BJ (cell line): Measurements from ENCODE around the gene B4GALT2. TPM values are rescaled to one million over a fixed set of nuclear protein-coding genes. Genes with fewer than 3 reads are reported as not detected.

Source experiments
- CTCF ChIA-PET: fragments of 350-600 bp; formaldehyde crosslinking; extraction: SDS; loops from one replicate; lab custom pipeline; 2021; ENCODE audit warnings: antibody characterized with exemption, inconsistent platforms; lab: Yijun Ruan, JAX
- POLR2A ChIA-PET: fragments of 300-600 bp; sonication (Branson Sonifier 250); formaldehyde crosslinking; extraction: SDS; loops from one replicate; lab custom pipeline; 2021; ENCODE audit warnings: antibody characterized with exemption; lab: Charles Lee
- DNase-seq: peaks from one replicate; pipeline ENCODE4 v3.0.0-alpha.2; 2011; ENCODE audit warnings: low read depth
- H3K27me3 ChIP-seq: 2 replicates; pipeline ENCODE4 v1.6.0; 2011; ENCODE audit warnings: low read length; ENCODE audit not compliant: control insufficient read depth, insufficient read depth
- H3K36me3 ChIP-seq: 2 replicates; pipeline ENCODE4 v1.5.1; 2011; ENCODE audit warnings: low read length; ENCODE audit not compliant: control insufficient read depth, insufficient read depth
- H3K4me3 ChIP-seq: 2 replicates; pipeline ENCODE4 v1.5.1; 2011; ENCODE audit warnings: low read depth, mild to moderate bottlenecking, control low read depth, low read length
- CTCF ChIP-seq: IDR thresholded peaks from 2 replicates; pipeline ENCODE4 v1.5.1; 2011; ENCODE audit warnings: low read depth, mild to moderate bottlenecking, control low read depth, inconsistent platforms, low read length, moderate library complexity; ENCODE audit not compliant: insufficient read depth
- polyA plus RNA-seq: library from polyadenylated mRNA; depleted of rRNA; stranded (reverse); fragments of >200 nt; gene quantifications from 2 replicates; pipeline ENCODE4 v1.2.3, GENCODE V29; 2011

The B4GALT2 gene
- polyA plus RNA-seq, 1 experiment = 82.2 TPM

- peaks cover 6% of the 10 kb centered on the region for H3K36me3 ChIP-seq
- H3K27me3 ChIP-seq = no peaks in the 10 kb centered on the region
- DNase-seq = no peak
- no peak for TF ChIP-seq CTCF
- POLR2A ChIA-PET = no interaction called here
- no peak overlapping the region for H3K4me3 ChIP-seq
- CTCF ChIA-PET = interaction anchor here (1.3 to 3.0 kb wide), 2 partner anchors 17 to 188 kb away, joined by 6 to 12 read pairs; no protein-coding TSS in a partner anchor
Measured at GRCh38 chr1:43951021-43951985, 27.7 kb upstream of the B4GALT2 start.

GRCh38 chr1:43952731-43953346 lies 26.2 kb upstream of the B4GALT2 start:
- no peak for TF ChIP-seq CTCF
- DNase-seq = no peak
- POLR2A ChIA-PET = no interaction called here
- Histone ChIP-seq H3K4me3 (no peak overlapping the region), H3K36me3 (peaks cover 14% of the 10 kb centered on the region), H3K27me3 (no peaks in the 10 kb centered on the region)
- CTCF ChIA-PET = interaction anchor here (1.2 to 1.5 kb wide), 2 partner anchors 18 to 189 kb away, joined by 6 read pairs; no protein-coding TSS in a partner anchor

GRCh38 chr1:43953361-43953760 lies 25.6 kb upstream of the B4GALT2 start:
- H3K27me3 ChIP-seq = no peaks in the 10 kb centered on the region
- CTCF ChIA-PET = interaction anchor here (1.2 to 1.5 kb wide), 2 partner anchors 19 to 190 kb away, joined by 6 read pairs; no protein-coding TSS in a partner anchor
- no peak for DNase-seq
- POLR2A ChIA-PET = no interaction called here
- TF ChIP-seq CTCF = no peak
- peaks cover 16% of the 10 kb centered on the region for H3K36me3 ChIP-seq
- H3K4me3 ChIP-seq = no peak overlapping the region

- TF ChIP-seq CTCF = no peak
- DNase-seq = no peak
- Histone ChIP-seq H3K27me3 (no peaks in the 10 kb centered on the region), H3K4me3 (no peak overlapping the region), H3K36me3 (peaks cover 17% of the 10 kb centered on the region)
- CTCF ChIA-PET = interaction anchor here (1.2 to 1.5 kb wide), 2 partner anchors 20 to 190 kb away, joined by 6 read pairs; no protein-coding TSS in a partner anchor
- POLR2A ChIA-PET = no interaction called here
Measured at GRCh38 chr1:43954036-43954435, 25.0 kb upstream of the B4GALT2 start.

GRCh38 chr1:43956234-43956633 lies 22.8 kb upstream of the B4GALT2 start:
- CTCF ChIA-PET = interaction anchor here (0.6 to 1.9 kb wide), 2 partner anchors 22 to 780 kb away, joined by 3 to 8 read pairs; no protein-coding TSS in a partner anchor

More at GRCh38 chr1:43956234-43956633, 22.8 kb upstream of the B4GALT2 start:
- POLR2A ChIA-PET = no interaction called here
- Histone ChIP-seq H3K4me3 (no peak overlapping the region), H3K27me3 (no peaks in the 10 kb centered on the region), H3K36me3 (peaks cover 18% of the 10 kb centered on the region)
- DNase-seq = no peak
- no peak for TF ChIP-seq CTCF
